Tibial artery (tissue), 4 donors: Measurements from ENCODE around the gene CFAP61.
"Not testable (repeated sequence)": the region's sequence is repeated elsewhere in the genome, so short reads cannot be mapped to it uniquely, and the experiment has no call there.

ENCODE experiments used
- DNase-seq, 2 donors: peaks; one replicate each; pipeline ENCODE4 v3.0.0-alpha.2; 2019
- H3K27ac ChIP-seq, 2 donors: fragments of 200-600 bp; sonication (generic) in 1 of 2; 1 replicate in 1 of 2; 2 replicates in 1 of 2; pipeline ENCODE4 v1.5.1; 2018 to 2019; ENCODE audit warnings: mild to moderate bottlenecking in 1 of 2
- H3K27me3 ChIP-seq, 2 donors: fragments of 200-600 bp; sonication (generic) in 1 of 2; one replicate each; pipeline versions ENCODE4 v1.5.1 to v1.6.0; 2016 to 2019
- H3K36me3 ChIP-seq, 3 donors: fragments of 200-600 bp; sonication (generic) in 2 of 3; one replicate each; pipeline ENCODE4 v1.5.1; 2016 to 2019; ENCODE audit warnings: mild to moderate bottlenecking in 2 of 3
- H3K4me1 ChIP-seq, 4 donors: fragments of 200-600 bp; sonication (generic) in 2 of 4; 1 replicate in 3 of 4; 2 replicates in 1 of 4; pipeline ENCODE4 v1.5.1; 2016 to 2019
- H3K4me3 ChIP-seq, 2 donors: fragments of 200-600 bp; sonication (generic) in 1 of 2; 1 replicate in 1 of 2; 2 replicates in 1 of 2; pipeline ENCODE4 v1.5.1; 2018 to 2019; ENCODE audit warnings: mild to moderate bottlenecking in 2 of 2
- H3K9me3 ChIP-seq, 3 donors: fragments of 200-600 bp; sonication (generic) in 1 of 3; one replicate each; pipeline ENCODE4 v1.5.1; 2016 to 2019
- intact Hi-C: fragments of 100-400 bp; cut with DNase I; formaldehyde crosslinking; loops from one replicate; pipeline ENCODE4 v1.15.0; 2023; ENCODE audit warnings: low total_unique reads
- TF ChIP-seq, protein P1 (sequence below), 2 experiments: fragments of 200-600 bp in 1 of 2; fragments of 450-650 bp in 1 of 2; IDR thresholded peaks; one replicate each; pipeline ENCODE4 v1.5.1; 2017 to 2019; ENCODE audit warnings: antibody characterized with exemption in 2 of 2, mild to moderate bottlenecking in 1 of 2, moderate library complexity in 1 of 2

The CFAP61 gene

DNA sequence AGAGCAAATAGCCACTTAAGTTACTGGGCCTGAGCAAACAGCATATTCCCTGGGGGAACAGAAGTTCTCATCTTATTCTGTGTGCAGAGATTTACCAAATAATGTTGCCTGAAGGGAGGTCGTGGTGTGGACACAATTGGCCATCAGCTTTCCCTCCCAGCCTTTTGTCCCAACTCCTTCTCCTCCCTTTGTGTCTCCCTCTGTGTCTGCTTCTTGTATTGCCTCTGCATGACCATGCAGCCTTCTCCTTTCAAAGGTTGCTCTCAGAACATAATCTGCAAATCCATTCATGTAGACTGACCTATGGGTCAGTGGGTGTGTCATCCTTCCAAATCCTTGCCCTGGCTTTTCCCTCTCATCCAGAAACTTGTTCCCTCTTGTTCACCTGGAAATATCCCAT lies 165.3 kb downstream of the CFAP61 start:
- Histone ChIP-seq H3K4me1 (no peaks in the 10 kb centered on the region), H3K4me3 (no peak overlapping the region), H3K9me3 (no peaks in the 10 kb centered on the region), H3K36me3 (no peaks in the 10 kb centered on the region), H3K27me3 (peaks cover 0 to 3% of the 10 kb centered on the region in 2 donors), H3K27ac (no peak overlapping the region)
- TF ChIP-seq, protein P1, sequence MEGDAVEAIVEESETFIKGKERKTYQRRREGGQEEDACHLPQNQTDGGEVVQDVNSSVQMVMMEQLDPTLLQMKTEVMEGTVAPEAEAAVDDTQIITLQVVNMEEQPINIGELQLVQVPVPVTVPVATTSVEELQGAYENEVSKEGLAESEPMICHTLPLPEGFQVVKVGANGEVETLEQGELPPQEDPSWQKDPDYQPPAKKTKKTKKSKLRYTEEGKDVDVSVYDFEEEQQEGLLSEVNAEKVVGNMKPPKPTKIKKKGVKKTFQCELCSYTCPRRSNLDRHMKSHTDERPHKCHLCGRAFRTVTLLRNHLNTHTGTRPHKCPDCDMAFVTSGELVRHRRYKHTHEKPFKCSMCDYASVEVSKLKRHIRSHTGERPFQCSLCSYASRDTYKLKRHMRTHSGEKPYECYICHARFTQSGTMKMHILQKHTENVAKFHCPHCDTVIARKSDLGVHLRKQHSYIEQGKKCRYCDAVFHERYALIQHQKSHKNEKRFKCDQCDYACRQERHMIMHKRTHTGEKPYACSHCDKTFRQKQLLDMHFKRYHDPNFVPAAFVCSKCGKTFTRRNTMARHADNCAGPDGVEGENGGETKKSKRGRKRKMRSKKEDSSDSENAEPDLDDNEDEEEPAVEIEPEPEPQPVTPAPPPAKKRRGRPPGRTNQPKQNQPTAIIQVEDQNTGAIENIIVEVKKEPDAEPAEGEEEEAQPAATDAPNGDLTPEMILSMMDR (IDR thresholded peaks at IDR 0.05), result no peak
- no peak for DNase-seq
- intact Hi-C loops, result no loop called here

GRCh38 chr20:20218106-20218505 lies 165.8 kb downstream of the CFAP61 start:
- DNase-seq, H3K4me1 ChIP-seq, intact Hi-C loops, H3K4me3 ChIP-seq, H3K27ac ChIP-seq, H3K36me3 ChIP-seq, H3K9me3 ChIP-seq, H3K27me3 ChIP-seq: not testable (repeated sequence)

DNA sequence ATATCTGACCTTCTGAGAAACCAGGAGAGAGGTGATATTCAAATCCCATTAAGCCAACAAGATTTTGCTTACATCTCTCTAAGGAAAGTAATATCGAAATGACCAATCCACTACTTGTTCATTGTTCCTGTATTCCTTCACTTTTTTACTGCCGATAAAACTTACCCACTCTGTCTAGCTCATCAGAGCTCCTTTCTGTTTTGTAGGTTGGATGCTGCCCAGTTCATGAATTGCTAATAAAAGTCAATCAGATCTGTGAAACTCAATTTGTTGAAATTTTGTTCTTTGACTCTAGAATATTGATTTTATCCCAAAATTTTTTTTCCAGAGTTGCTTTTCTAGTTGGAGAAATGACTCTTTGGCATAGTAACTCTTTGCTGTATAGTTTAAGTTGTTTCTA lies 166.7 kb downstream of the CFAP61 start:
- intact Hi-C loops, result no loop called here
- DNase-seq, result no peak
- no peaks in the 10 kb centered on the region for H3K4me1 ChIP-seq

DNA sequence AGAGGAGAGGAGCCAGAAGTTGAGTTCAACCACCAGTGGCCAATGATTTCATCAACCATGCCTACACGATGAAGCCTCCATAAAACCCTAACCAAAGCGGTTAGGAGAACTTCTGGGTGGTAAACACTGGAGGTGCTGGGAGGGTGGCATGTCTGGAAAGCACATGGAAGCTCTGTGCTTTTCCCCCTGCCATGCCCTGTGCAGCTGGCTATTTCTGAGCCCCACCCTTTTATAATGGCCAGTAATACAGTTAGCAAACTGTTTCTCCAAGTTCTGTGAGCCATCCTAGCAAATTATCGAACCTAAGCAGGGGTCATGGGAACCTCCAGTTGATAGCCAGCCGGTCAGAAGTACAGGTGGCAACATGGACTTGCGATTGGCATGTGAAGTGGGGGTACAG lies 167.8 kb downstream of the CFAP61 start:
- Histone ChIP-seq H3K27ac (no peak overlapping the region), H3K9me3 (no peaks in the 10 kb centered on the region), H3K27me3 (no peaks in the 10 kb centered on the region), H3K4me3 (no peak overlapping the region), H3K36me3 (no peaks in the 10 kb centered on the region), H3K4me1 (no peaks in the 10 kb centered on the region)
- TF ChIP-seq, protein P1 (IDR thresholded peaks at IDR 0.05), result no peak
- intact Hi-C loops, result no loop called here
- DNase-seq, result no peak

More for the DNA sequence above, 166.7 kb downstream of the CFAP61 start:
- no peaks in the 10 kb centered on the region for H3K36me3 ChIP-seq
- H3K4me3 ChIP-seq, result no peak overlapping the region
- peaks cover 0 to 3% of the 10 kb centered on the region in 2 donors for H3K27me3 ChIP-seq
- TF ChIP-seq, protein P1 (IDR thresholded peaks at IDR 0.05), result no peak
- no peak overlapping the region for H3K27ac ChIP-seq
- H3K9me3 ChIP-seq, result no peaks in the 10 kb centered on the region

DNA sequence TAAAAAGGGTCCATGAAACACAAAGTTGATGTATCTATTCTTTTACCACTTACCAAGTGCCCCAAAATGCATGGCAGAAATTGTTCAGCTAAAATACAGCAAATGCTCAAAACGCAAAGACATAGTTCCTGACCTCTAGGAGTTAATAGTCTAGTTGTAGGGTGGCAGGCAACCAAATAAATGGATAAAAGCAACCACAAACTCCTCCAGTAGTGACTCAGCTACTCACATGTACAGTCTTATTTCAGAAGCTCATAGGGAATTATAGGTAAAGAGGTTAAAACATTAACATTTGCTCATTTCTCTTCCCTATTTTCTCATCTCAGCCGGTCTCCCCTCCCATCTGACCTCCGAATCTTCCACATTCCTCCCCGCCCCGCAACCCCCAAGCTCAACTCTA lies 171.6 kb downstream of the CFAP61 start:
- Histone ChIP-seq H3K27ac (no peak overlapping the region), H3K36me3 (no peaks in the 10 kb centered on the region), H3K4me1 (peaks cover 0 to 6% (median 0%) of the 10 kb centered on the region in 4 donors), H3K27me3 (no peaks in the 10 kb centered on the region), H3K4me3 (no peak overlapping the region), H3K9me3 (no peaks in the 10 kb centered on the region)
- no peak for DNase-seq
- intact Hi-C loops, result no loop called here
- TF ChIP-seq, protein P1 (IDR thresholded peaks at IDR 0.05), result no peak

GRCh38 chr20:20224806-20225205 lies 172.5 kb downstream of the CFAP61 start:
- peaks cover 0 to 12% (median 0%) of the 10 kb centered on the region in 4 donors for H3K4me1 ChIP-seq
- DNase-seq, result no peak
- intact Hi-C loops, result no loop called here
- H3K4me3 ChIP-seq, result no peak overlapping the region
- no peaks in the 10 kb centered on the region for H3K27me3 ChIP-seq
- TF ChIP-seq, protein P1 (IDR thresholded peaks at IDR 0.05), result no peak
- no peaks in the 10 kb centered on the region for H3K36me3 ChIP-seq
- no peaks in the 10 kb centered on the region for H3K9me3 ChIP-seq
- no peak overlapping the region for H3K27ac ChIP-seq
